OCI-LY3 (cell line): ENCODE results near the gene FOXI1.

Experiments used
- H2AFZ ChIP-seq: fragments of 200-600, 300-600 bp; shearing (Covaris generic); 2 replicates; pipeline ENCODE4 v1.6.0; 2014; ENCODE audit warnings: antibody characterized with exemption, low read depth, low read length
- H3K27ac ChIP-seq: fragments of 200-600, 300-600 bp; sonication (generic); 2 replicates; pipeline ENCODE4 v1.5.1; 2014; ENCODE audit warnings: mild to moderate bottlenecking, low read length, moderate library complexity, mixed read lengths
- H3K27me3 ChIP-seq: fragments of 200-600, 300-600 bp; sonication (generic); 2 replicates; pipeline ENCODE4 v1.6.1; 2014; ENCODE audit warnings: low read depth, low read length, mixed read lengths
- H3K36me3 ChIP-seq: fragments of 200-600, 300-600 bp; sonication (generic); replicated peaks from 2 replicates; pipeline ENCODE3; 2014; ENCODE audit warnings: low read depth, low read length, mixed read lengths
- H3K4me1 ChIP-seq: fragments of 300-600, 200-600 bp; sonication (generic); 2 replicates; pipeline ENCODE4 v1.6.1; 2014; ENCODE audit warnings: low read length, mixed read lengths
- H3K4me2 ChIP-seq: fragments of 200-600, 300-600 bp; sonication (generic); 2 replicates; pipeline ENCODE4 v1.6.1; 2014; ENCODE audit warnings: low read length, mixed read lengths
- H3K4me3 ChIP-seq: fragments of 300-600, 200-600 bp; sonication (generic); 2 replicates; pipeline ENCODE4 v1.5.1; 2014; ENCODE audit warnings: antibody characterized with exemption, mild to moderate bottlenecking, low read length, moderate library complexity
- H3K79me2 ChIP-seq: fragments of 300-600, 200-600 bp; shearing (Covaris generic); 2 replicates; pipeline ENCODE4 v1.6.1; 2014; ENCODE audit warnings: mild to moderate bottlenecking, low read length, mixed read lengths
- H3K9ac ChIP-seq: fragments of 300-600, 200-600 bp; shearing (Covaris generic); 2 replicates; pipeline ENCODE4 v1.6.0; 2014; ENCODE audit warnings: mild to moderate bottlenecking, low read length, moderate library complexity
- H3K9me3 ChIP-seq: fragments of 200-600, 300-600 bp; shearing (Covaris generic); 2 replicates; pipeline ENCODE4 v1.6.1; 2014; ENCODE audit warnings: low read length, mixed read lengths; ENCODE audit not compliant: insufficient read depth
- H4K20me1 ChIP-seq: fragments of 200-600, 300-600 bp; sonication (generic); 2 replicates; pipeline ENCODE4 v1.6.1; 2016; ENCODE audit warnings: low read length, mixed read lengths; ENCODE audit not compliant: insufficient read depth
- CTCF ChIP-seq: fragments of 200-600, 300-600 bp; sonication (generic); IDR thresholded peaks from 2 replicates; pipeline ENCODE4 v1.5.1; 2014; ENCODE audit warnings: antibody characterized with exemption, low read length, low read depth
- EZH2phosphoT487 ChIP-seq: fragments of 200-600 bp; shearing (Covaris generic); IDR thresholded peaks from 2 replicates; pipeline ENCODE4 v1.6.1; 2018; ENCODE audit warnings: antibody characterized with exemption, mixed run types, low read depth

FOXI1 gene

GRCh38 chr5:170154744-170155143 is 49.0 kb downstream of the FOXI1 start:
- no peak for TF ChIP-seq EZH2phosphoT487
- no peak for TF ChIP-seq CTCF

DNA sequence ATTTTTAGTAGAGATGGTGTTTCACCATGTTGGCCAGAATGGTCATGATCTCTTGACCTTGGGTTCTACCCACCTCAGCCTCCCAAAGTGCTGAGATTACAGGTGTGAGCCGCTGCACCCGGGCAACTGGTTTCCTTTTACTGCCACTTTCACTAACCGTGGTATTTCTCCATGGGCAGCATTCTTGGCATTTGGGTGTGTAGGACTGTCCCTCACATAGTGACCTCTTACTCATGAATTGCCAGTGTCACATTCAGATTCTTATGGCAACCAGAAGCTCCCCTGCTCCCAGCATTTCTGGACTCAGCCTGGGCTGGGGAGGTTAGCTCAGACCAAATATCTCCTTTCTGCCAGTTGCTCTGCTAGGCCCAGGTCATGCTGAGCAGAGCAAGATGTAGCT is 50.1 kb downstream of the FOXI1 start:
- no peaks in the 10 kb centered on the region for H3K9me3 ChIP-seq
- H3K4me2 ChIP-seq: peak overlapping the region; percentile 4; the same call in 1 of the 2 replicates
- no peak overlapping the region for H3K9ac ChIP-seq
- TF ChIP-seq CTCF (no peak), EZH2phosphoT487 (no peak)
- H4K20me1 ChIP-seq: no peaks in the 10 kb centered on the region
- H3K4me3 ChIP-seq: no peak overlapping the region
- H3K79me2 ChIP-seq: no peaks in the 10 kb centered on the region
- H3K36me3 ChIP-seq: no peaks in the 10 kb centered on the region
- peaks cover 79% of the 10 kb centered on the region for H3K4me1 ChIP-seq
- peak overlapping the region; percentile 12; the same call in 1 of the 2 replicates for H3K27ac ChIP-seq
- H3K27me3 ChIP-seq: no peaks in the 10 kb centered on the region
- no peak overlapping the region; the same call in 1 of the 2 replicates for H2AFZ ChIP-seq

More at GRCh38 chr5:170154744-170155143, 49.0 kb downstream of the FOXI1 start:
- no peaks in the 10 kb centered on the region for H4K20me1 ChIP-seq
- no peak overlapping the region for H3K4me3 ChIP-seq
- H3K4me2 ChIP-seq: peak overlapping the region; percentile 45
- peak overlapping the region; percentile 41; the same call in 1 of the 2 replicates for H2AFZ ChIP-seq
- H3K27me3 ChIP-seq: no peaks in the 10 kb centered on the region
- H3K9ac ChIP-seq: peak overlapping the region; percentile 32; the same call in 1 of the 2 replicates
- H3K36me3 ChIP-seq: no peaks in the 10 kb centered on the region
- no peaks in the 10 kb centered on the region for H3K79me2 ChIP-seq
- H3K4me1 ChIP-seq: peaks cover 72% of the 10 kb centered on the region
- no peaks in the 10 kb centered on the region for H3K9me3 ChIP-seq
- peak overlapping the region; percentile 62 for H3K27ac ChIP-seq

DNA sequence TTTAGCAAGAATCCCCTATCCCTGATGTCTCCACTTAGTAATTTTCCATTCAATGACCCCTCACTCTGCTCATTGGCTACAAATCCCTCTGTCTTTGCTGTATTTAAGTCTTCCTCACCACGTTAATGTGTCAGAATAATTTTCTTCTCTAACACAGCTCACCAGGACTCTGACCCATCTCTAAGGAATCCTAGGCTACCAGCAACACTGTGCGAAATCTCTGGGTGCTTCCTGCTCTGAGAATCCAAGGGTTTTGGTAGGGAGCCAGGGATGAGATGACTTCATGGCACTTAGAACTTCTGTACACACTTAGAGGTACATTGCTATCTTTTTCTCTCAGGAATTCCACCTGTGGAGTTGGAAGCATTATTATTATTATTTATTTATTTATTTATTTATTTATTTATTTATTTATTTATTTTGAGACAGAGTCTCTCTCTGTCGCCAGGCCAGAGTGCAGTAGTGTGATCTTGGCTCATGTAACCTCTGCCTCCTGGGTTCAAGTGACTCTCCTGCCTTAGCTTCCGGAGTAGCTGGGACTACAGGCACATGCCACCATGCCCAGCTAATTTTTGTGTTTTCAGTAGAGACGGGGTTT is 53.5 kb downstream of the FOXI1 start:
- TF ChIP-seq EZH2phosphoT487 (no peak), CTCF (no peak)
- Histone ChIP-seq H3K36me3 (no peaks in the 10 kb centered on the region), H4K20me1 (no peaks in the 10 kb centered on the region), H3K4me1 (peaks cover 63% of the 10 kb centered on the region), H3K4me3 (no peak overlapping the region), H3K9me3 (no peaks in the 10 kb centered on the region), H3K4me2 (0 out of 2 replicates have a peak overlapping the region, but pooled peaks have one; percentile 87), H3K9ac (no peak overlapping the region), H3K27me3 (no peaks in the 10 kb centered on the region), H3K27ac (no peak overlapping the region), H2AFZ (no peak overlapping the region), H3K79me2 (no peaks in the 10 kb centered on the region)
